ENCODE data around the gene FAM187B. TPM values are rescaled to one million over a fixed set of nuclear protein-coding genes. Genes with fewer than 3 reads are reported as not detected.

FAM187B gene
- total RNA-seq, 1 donor from 2014 or later: not detected

DNA sequence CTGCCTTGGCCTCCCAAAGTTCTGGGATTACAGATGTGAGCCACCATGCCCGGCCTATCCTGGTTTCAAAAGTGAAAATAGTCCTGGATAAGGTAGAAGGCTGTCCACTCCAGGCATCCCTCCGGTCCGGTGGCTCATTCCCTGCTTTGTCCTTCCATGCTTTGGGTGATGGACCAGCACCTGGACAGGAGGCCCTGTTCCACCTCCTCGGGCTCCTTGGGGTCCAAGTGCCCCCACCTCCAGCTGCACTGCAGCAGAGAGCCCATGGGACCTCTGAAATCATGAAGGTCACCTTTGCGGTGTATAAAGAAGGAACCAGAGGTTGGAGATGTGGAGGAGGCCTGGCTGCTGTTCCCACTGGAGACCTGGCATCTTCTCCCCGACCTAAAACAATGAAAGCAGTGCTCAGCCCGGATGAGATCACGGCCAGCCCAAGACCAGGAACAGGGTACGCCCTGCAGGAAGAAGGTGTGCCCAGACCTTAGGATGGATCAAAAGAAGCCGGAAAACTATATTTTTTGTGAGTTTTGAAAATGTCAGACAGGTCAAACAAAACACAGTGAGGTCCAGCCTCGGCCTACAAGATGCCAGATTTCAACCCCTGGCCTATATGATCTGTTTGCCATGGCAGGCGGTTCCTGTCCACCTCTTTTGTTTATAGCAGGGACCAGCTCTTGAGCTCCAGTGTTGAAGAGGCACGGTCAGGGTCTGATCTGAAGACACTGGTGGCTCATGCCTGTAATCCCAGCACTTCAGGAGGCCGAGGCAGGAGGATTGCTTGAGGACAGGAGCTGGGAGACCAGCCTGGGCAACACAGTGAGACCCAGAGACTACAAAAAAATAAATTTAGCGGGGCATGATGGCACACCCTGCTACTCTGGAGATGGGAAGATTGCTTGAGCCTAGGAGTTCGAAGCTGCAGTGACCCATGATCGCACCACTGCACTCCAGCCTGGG lies 26.1 kb upstream of the FAM187B start:
- Mint-ChIP-seq H3K9me3 (ENCODE audit: unreplicated experiment) (no peaks in the 10 kb centered on the region), H3K27me3 (ENCODE audit: unreplicated experiment) (peaks cover 21% of the 10 kb centered on the region), H3K27ac (ENCODE audit: unreplicated experiment) (no peak overlapping the region), H3K4me1 (ENCODE audit: unreplicated experiment) (no peaks in the 10 kb centered on the region), H3K36me3 (ENCODE audit: unreplicated experiment) (no peaks in the 10 kb centered on the region), H3K4me3 (ENCODE audit: unreplicated experiment) (no peak overlapping the region)
- TF ChIP-seq, protein P1, sequence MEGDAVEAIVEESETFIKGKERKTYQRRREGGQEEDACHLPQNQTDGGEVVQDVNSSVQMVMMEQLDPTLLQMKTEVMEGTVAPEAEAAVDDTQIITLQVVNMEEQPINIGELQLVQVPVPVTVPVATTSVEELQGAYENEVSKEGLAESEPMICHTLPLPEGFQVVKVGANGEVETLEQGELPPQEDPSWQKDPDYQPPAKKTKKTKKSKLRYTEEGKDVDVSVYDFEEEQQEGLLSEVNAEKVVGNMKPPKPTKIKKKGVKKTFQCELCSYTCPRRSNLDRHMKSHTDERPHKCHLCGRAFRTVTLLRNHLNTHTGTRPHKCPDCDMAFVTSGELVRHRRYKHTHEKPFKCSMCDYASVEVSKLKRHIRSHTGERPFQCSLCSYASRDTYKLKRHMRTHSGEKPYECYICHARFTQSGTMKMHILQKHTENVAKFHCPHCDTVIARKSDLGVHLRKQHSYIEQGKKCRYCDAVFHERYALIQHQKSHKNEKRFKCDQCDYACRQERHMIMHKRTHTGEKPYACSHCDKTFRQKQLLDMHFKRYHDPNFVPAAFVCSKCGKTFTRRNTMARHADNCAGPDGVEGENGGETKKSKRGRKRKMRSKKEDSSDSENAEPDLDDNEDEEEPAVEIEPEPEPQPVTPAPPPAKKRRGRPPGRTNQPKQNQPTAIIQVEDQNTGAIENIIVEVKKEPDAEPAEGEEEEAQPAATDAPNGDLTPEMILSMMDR (IDR thresholded peaks at IDR 0.05): no peak
- DNase-seq (ENCODE audit: extremely low spot score, unreplicated experiment): peak; percentile 77

DNA sequence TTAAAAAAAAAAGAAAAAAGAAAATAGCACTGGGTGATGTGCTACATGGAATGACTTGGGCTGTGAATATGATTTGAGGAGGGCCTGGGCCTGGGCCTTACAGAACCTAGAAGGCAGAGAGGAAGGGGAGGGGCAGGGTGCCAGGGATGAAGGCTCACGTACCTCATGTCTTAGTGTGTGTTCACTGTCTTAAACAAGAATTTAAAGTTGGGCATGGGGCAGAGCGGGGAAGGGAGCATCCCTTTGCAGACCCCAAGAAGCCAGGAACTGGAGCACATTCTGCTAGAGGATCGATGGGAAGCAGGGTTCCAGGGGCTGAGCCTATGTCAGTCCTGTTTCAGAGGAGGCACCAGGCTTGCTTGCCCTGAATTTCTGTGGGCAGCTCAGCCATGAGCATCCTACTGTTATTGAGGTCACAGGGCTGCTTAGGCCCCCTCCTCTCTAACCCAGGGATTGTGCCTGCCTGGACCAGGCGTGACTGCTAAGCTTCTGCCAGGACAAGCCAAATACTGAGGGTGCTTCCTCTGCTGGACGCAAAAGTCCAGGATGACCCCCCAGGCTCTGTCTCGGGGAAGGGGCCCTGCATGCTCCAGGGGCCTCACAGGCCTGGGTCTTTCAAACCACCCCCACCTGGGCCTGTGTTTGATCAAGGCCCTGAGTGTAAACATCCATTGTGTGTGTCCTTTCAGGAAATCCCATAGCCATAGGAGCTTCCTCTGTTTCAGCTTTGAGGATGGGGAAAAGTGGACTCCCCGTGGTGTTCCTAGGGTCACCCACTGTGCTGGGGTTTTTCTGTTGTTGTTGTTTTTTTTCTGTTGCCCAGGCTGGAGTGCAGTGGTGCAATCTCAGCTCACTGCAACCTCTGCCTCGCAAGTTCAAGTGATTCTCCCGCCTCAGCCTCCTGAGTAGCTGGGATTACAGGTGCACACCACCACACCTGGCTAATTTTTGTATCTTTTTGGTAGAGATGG lies 25.1 kb upstream of the FAM187B start:
- Mint-ChIP-seq H3K27me3 (ENCODE audit: unreplicated experiment) (peaks cover 32% of the 10 kb centered on the region), H3K36me3 (ENCODE audit: unreplicated experiment) (no peaks in the 10 kb centered on the region), H3K4me3 (ENCODE audit: unreplicated experiment) (no peak overlapping the region), H3K4me1 (ENCODE audit: unreplicated experiment) (peaks cover 5% of the 10 kb centered on the region), H3K9me3 (ENCODE audit: unreplicated experiment) (no peaks in the 10 kb centered on the region), H3K27ac (ENCODE audit: unreplicated experiment) (no peak overlapping the region)
- TF ChIP-seq, protein P1 (IDR thresholded peaks at IDR 0.05): no peak
- peak; percentile 72 for DNase-seq (ENCODE audit: extremely low spot score, unreplicated experiment)

DNA sequence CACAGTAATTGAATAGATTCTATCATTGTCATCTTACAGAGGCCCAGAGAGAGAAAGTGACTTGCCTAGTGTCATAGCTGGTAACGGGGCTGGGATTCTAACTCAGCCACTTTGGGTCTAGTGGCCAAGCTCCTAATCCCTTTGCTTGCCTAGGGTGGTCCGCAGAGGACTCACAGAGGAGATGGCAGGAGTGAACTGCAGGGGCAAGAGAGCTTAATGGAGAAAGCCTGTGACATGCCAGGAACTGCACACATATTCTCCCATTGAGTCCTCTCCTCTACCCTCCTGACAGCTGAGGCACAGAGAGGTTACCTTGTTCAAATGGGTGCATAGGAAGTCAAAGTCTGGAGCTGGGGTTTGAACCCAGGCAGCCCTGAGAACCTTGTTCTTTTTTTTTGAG lies 22.9 kb upstream of the FAM187B start:
- DNase-seq (ENCODE audit: extremely low spot score, unreplicated experiment): peak; percentile 59
- H3K36me3 Mint-ChIP-seq (ENCODE audit: unreplicated experiment): no peaks in the 10 kb centered on the region
- no peaks in the 10 kb centered on the region for H3K9me3 Mint-ChIP-seq (ENCODE audit: unreplicated experiment)
- peaks cover 43% of the 10 kb centered on the region for H3K27me3 Mint-ChIP-seq (ENCODE audit: unreplicated experiment)
- H3K4me1 Mint-ChIP-seq (ENCODE audit: unreplicated experiment): peaks cover 5% of the 10 kb centered on the region
- H3K27ac Mint-ChIP-seq (ENCODE audit: unreplicated experiment): no peak overlapping the region
- no peak overlapping the region for H3K4me3 Mint-ChIP-seq (ENCODE audit: unreplicated experiment)
- TF ChIP-seq, protein P1 (IDR thresholded peaks at IDR 0.05): no peak

DNA sequence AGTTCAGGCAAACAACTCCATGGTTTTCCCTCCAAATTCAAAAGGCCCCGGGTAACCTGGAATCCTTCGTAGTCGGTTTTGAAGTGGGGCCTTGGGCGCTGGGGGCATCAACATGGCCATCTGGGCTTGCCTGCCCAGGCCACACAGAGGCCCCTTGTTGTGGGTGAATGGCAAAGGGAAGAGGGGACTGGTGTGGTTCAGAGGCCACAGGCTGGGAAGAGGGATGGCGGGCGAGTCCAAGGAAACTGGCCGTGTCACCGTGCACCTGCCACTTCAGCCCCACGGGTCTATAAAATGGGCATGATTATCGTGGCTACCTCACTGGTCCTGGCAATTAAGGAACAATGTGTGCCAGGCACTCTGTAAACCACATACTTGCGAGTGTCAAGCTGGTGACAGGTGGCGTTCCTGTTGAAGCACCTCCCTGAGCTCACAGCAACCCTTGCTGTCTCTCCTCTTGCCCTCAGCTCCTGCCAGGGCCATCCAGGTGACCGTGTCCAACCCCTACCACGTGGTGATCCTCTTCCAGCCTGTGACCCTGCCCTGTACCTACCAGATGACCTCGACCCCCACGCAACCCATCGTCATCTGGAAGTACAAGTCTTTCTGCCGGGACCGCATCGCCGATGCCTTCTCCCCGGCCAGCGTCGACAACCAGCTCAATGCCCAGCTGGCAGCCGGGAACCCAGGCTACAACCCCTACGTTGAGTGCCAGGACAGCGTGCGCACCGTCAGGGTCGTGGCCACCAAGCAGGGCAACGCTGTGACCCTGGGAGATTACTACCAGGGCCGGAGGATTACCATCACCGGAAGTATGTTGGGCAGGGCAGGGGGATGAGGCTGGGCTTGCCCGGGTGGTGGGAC lies 21.5 kb upstream of the FAM187B start:
- no peaks in the 10 kb centered on the region for H3K9me3 Mint-ChIP-seq (ENCODE audit: unreplicated experiment)
- DNase-seq (ENCODE audit: extremely low spot score, unreplicated experiment): peak; percentile 76
- H3K4me3 Mint-ChIP-seq (ENCODE audit: unreplicated experiment): no peak overlapping the region
- TF ChIP-seq, protein P1 (IDR thresholded peaks at IDR 0.05): no peak
- no peaks in the 10 kb centered on the region for H3K36me3 Mint-ChIP-seq (ENCODE audit: unreplicated experiment)
- H3K4me1 Mint-ChIP-seq (ENCODE audit: unreplicated experiment): peaks cover 5% of the 10 kb centered on the region
- H3K27me3 Mint-ChIP-seq (ENCODE audit: unreplicated experiment): peaks cover 51% of the 10 kb centered on the region
- no peak overlapping the region for H3K27ac Mint-ChIP-seq (ENCODE audit: unreplicated experiment)

All from osteocyte (in vitro differentiated cells).